ENCODE data around the gene OPN4.

OPN4 gene

GRCh38 chr10:86700851-86701617, 46.7 kb downstream of the OPN4 start:
- no peak overlapping the region for H3K9ac ChIP-seq (ENCODE audit: low read depth, low read length)
- peaks cover 4% of the 10 kb centered on the region for H3K27me3 ChIP-seq (ENCODE audit: insufficient read depth, low read length, poor library complexity)
- DNase-seq = no peak
- no peak overlapping the region for H3K27ac ChIP-seq (ENCODE audit: low read length)
- no peak overlapping the region for H3K4me3 ChIP-seq (ENCODE audit: low read depth in 1 of 2, low read length in 2 of 2)
- TF ChIP-seq CTCF (IDR thresholded peaks at IDR 0.05; ENCODE audit: borderline replicate concordance, extremely low read depth, low read length, poor library complexity, severe bottlenecking) (no peak), EZH2 (IDR thresholded peaks at IDR 0.05; ENCODE audit: borderline replicate concordance, low read depth, low read length, severe bottlenecking) (no peak)
- H3K4me1 ChIP-seq (ENCODE audit: insufficient read depth, low read length) = no peaks in the 10 kb centered on the region
- no peak overlapping the region for H2AFZ ChIP-seq (ENCODE audit: low read depth, low read length)
- H3K79me2 ChIP-seq (ENCODE audit: insufficient read depth, low read length) = no peaks in the 10 kb centered on the region
- no peaks in the 10 kb centered on the region for H4K20me1 ChIP-seq (ENCODE audit: insufficient read depth, low read length)
- no peaks in the 10 kb centered on the region for H3K9me3 ChIP-seq (ENCODE audit: insufficient read depth, low read length, severe bottlenecking)
- no peak overlapping the region for H3K4me2 ChIP-seq (ENCODE audit: insufficient read depth, low read length)
- no peak for ATAC-seq (ENCODE audit: insufficient read depth, low read depth)
- no peaks in the 10 kb centered on the region for H3K36me3 ChIP-seq (ENCODE audit: insufficient read depth, low read length)

GRCh38 chr10:86703176-86703575, 48.8 kb downstream of the OPN4 start:
- Histone ChIP-seq H3K4me3 (ENCODE audit: low read depth in 1 of 2, low read length in 2 of 2) (no peak overlapping the region), H3K9me3 (ENCODE audit: insufficient read depth, low read length, severe bottlenecking) (no peaks in the 10 kb centered on the region), H4K20me1 (ENCODE audit: insufficient read depth, low read length) (no peaks in the 10 kb centered on the region), H3K4me2 (ENCODE audit: insufficient read depth, low read length) (no peak overlapping the region), H3K27me3 (ENCODE audit: insufficient read depth, low read length, poor library complexity) (no peaks in the 10 kb centered on the region), H3K9ac (ENCODE audit: low read depth, low read length) (no peak overlapping the region), H3K36me3 (ENCODE audit: insufficient read depth, low read length) (no peaks in the 10 kb centered on the region), H3K27ac (ENCODE audit: low read length) (no peak overlapping the region), H3K79me2 (ENCODE audit: insufficient read depth, low read length) (no peaks in the 10 kb centered on the region), H2AFZ (ENCODE audit: low read depth, low read length) (no peak overlapping the region), H3K4me1 (ENCODE audit: insufficient read depth, low read length) (no peaks in the 10 kb centered on the region)
- no peak for ATAC-seq (ENCODE audit: insufficient read depth, low read depth)
- TF ChIP-seq EZH2 (IDR thresholded peaks at IDR 0.05; ENCODE audit: borderline replicate concordance, low read depth, low read length, severe bottlenecking) (no peak), CTCF (IDR thresholded peaks at IDR 0.05; ENCODE audit: borderline replicate concordance, extremely low read depth, low read length, poor library complexity, severe bottlenecking) (no peak)
- no peak for DNase-seq

GRCh38 chr10:86705139-86705538, 50.8 kb downstream of the OPN4 start:
- no peak for ATAC-seq (ENCODE audit: insufficient read depth, low read depth)
- Histone ChIP-seq H3K27ac (ENCODE audit: low read length) (no peak overlapping the region), H3K9ac (ENCODE audit: low read depth, low read length) (no peak overlapping the region), H2AFZ (ENCODE audit: low read depth, low read length) (no peak overlapping the region), H3K4me2 (ENCODE audit: insufficient read depth, low read length) (no peak overlapping the region), H3K79me2 (ENCODE audit: insufficient read depth, low read length) (no peaks in the 10 kb centered on the region), H3K4me1 (ENCODE audit: insufficient read depth, low read length) (peaks cover 6% of the 10 kb centered on the region), H4K20me1 (ENCODE audit: insufficient read depth, low read length) (no peaks in the 10 kb centered on the region), H3K9me3 (ENCODE audit: insufficient read depth, low read length, severe bottlenecking) (no peaks in the 10 kb centered on the region), H3K4me3 (ENCODE audit: low read depth in 1 of 2, low read length in 2 of 2) (no peak overlapping the region), H3K27me3 (ENCODE audit: insufficient read depth, low read length, poor library complexity) (no peaks in the 10 kb centered on the region), H3K36me3 (ENCODE audit: insufficient read depth, low read length) (no peaks in the 10 kb centered on the region)
- DNase-seq = no peak
- TF ChIP-seq CTCF (IDR thresholded peaks at IDR 0.05; ENCODE audit: borderline replicate concordance, extremely low read depth, low read length, poor library complexity, severe bottlenecking) (no peak), EZH2 (IDR thresholded peaks at IDR 0.05; ENCODE audit: borderline replicate concordance, low read depth, low read length, severe bottlenecking) (no peak)
